CD4-positive, CD25-positive, alpha-beta regulatory T cell (primary cell): ENCODE measurements around the gene CLDN20. TPM values are rescaled to one million over a fixed set of nuclear protein-coding genes. Genes with fewer than 3 reads are reported as not detected.
A peak's percentile ranks its signal among the peaks of the same experiment; 100 is the strongest.

Source experiments
- ATAC-seq, 2 donors: fragments of 150-1000 bp; cut with Tn5 transposase; one replicate each; pipeline ENCODE4 v1.10.0; 2021; ENCODE audit warnings: low read depth in 2 of 2, moderate number of reproducible peaks in 2 of 2, moderate library complexity in 1 of 2
- DNase-seq, 3 donors: peaks; one replicate each; pipeline versions ENCODE4 v3.0.0 to v3.0.0-alpha.2; 2012 to 2022; ENCODE audit warnings: mixed read lengths in 1 of 3
- H3K27ac ChIP-seq: one replicate; pipeline ENCODE4 v1.7.0; 2013; ENCODE audit warnings: mild to moderate bottlenecking, low read length; ENCODE audit not compliant: insufficient read depth, poor library complexity, severe bottlenecking
- H3K27me3 ChIP-seq: one replicate; pipeline ENCODE4 v1.7.0; 2013; ENCODE audit warnings: low read length; ENCODE audit not compliant: control insufficient read depth, insufficient read depth
- H3K36me3 ChIP-seq: one replicate; pipeline ENCODE4 v1.7.0; 2013; ENCODE audit warnings: mild to moderate bottlenecking, low read length, moderate library complexity; ENCODE audit not compliant: control insufficient read depth, insufficient read depth
- H3K4me1 ChIP-seq: 2 replicates; pipeline ENCODE4 v1.7.0; 2013; ENCODE audit warnings: mild to moderate bottlenecking, low read length; ENCODE audit not compliant: insufficient read depth, control insufficient read depth, poor library complexity, severe bottlenecking
- H3K4me3 ChIP-seq: one replicate; pipeline ENCODE4 v1.7.0; 2013; ENCODE audit warnings: low read depth, mild to moderate bottlenecking, low read length, moderate library complexity
- H3K9me3 ChIP-seq, 2 experiments: 1 replicate in 1 of 2; 2 replicates in 1 of 2; pipeline ENCODE4 v1.7.0; 2013; ENCODE audit warnings: low read length in 2 of 2, mild to moderate bottlenecking in 1 of 2, moderate library complexity in 1 of 2; ENCODE audit not compliant: control insufficient read depth in 2 of 2
- H3K27ac Mint-ChIP-seq, 3 donors: one replicate each; pipeline ENCODE4 v1.8.0; 2020 to 2022; ENCODE audit warnings: mild to moderate bottlenecking in 3 of 3, mixed read lengths in 3 of 3, moderate library complexity in 2 of 3
- H3K27me3 Mint-ChIP-seq: one replicate; pipeline ENCODE4 v1.8.0; 2022; ENCODE audit warnings: mild to moderate bottlenecking, mixed read lengths
- H3K36me3 Mint-ChIP-seq: one replicate; pipeline ENCODE4 v1.8.0; 2020; ENCODE audit warnings: mixed read lengths
- H3K4me1 Mint-ChIP-seq, 4 donors: one replicate each; pipeline ENCODE4 v1.8.0; 2020 to 2022; ENCODE audit warnings: mixed read lengths in 4 of 4, mild to moderate bottlenecking in 1 of 4
- H3K4me3 Mint-ChIP-seq, 4 donors: one replicate each; pipeline ENCODE4 v1.8.0; 2020 to 2022; ENCODE audit warnings: mild to moderate bottlenecking in 4 of 4, mixed read lengths in 4 of 4, moderate library complexity in 3 of 4
- H3K9me3 Mint-ChIP-seq, 7 donors: one replicate each; pipeline ENCODE4 v1.8.0; 2020 to 2022; ENCODE audit warnings: mixed read lengths in 7 of 7, mild to moderate bottlenecking in 3 of 7, moderate library complexity in 2 of 7
- polyA plus RNA-seq, 4 donors: library from polyadenylated mRNA; unstranded; fragments of 300-500 nt; fragmentation: Illumina TruSeq; gene quantifications; one replicate each; pipeline ENCODE4 v1.2.3, GENCODE V29; 2021
- total RNA-seq: library from RNA; stranded (reverse); gene quantifications from one replicate; pipeline ENCODE4 v1.2.3, GENCODE V29; 2022

Gene CLDN20
- total and polyA plus RNA-seq, 5 donors from 2014 or later: not detected

DNA sequence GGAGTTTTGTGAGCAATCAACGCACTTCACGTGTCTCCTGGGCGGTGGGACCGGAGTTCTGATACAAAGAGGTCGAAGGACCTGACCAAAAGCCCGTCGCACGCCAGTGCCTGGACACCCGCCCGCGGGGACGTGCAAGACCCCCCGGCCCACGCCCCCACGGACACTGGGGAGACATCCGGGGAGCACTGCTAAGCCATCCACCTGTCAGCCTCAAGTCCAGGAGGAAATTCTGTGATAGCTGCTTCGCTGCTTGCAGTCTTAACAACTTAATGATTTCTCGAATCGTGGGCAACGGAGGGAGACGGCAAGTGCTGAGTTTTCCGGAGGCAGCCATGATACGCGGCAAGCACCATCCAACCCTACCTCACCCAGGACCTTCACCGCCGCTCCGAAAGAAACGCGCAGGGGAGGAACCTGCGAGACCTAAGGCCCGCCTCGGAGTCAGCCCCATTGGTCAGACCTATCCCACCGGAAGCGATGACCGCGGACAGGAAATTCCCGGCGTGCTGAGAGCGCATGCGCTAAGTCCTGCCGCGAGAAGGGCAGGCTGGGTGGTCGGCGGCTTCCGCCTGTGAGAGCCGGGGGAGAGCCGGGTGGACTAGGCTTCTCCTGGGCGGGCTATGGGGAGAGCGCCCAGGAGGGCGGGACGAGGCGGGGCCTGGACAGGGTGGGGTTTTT lies 50.4 kb downstream of the CLDN20 start, which contains the start of gene TFB1M:
Gene TFB1M (minus strand): TSS at position 393 of the 681 bp plus-strand sequence. CDS start 56 bp downstream, at position 337.
- H3K27me3 Mint-ChIP-seq: no peaks in the 10 kb centered on the region
- H3K4me1 ChIP-seq: peaks cover 24% of the 10 kb centered on the region
- peaks cover 13% of the 10 kb centered on the region for H3K36me3 ChIP-seq
- H3K4me3 Mint-ChIP-seq: peak within 1 kb of the TSS; percentile 90 to 98 (median 96)
- ATAC-seq (peak; percentile 88 to 93), DNase-seq (peak; percentile 96 to 99 (median 97))
- no peaks in the 10 kb centered on the region for H3K9me3 Mint-ChIP-seq
- peak within 1 kb of the TSS; percentile 97 for H3K4me3 ChIP-seq
- no peaks in the 10 kb centered on the region for H3K9me3 ChIP-seq
- peaks cover 31 to 51% (median 41%) of the 10 kb centered on the region in 4 donors for H3K4me1 Mint-ChIP-seq
- H3K27ac Mint-ChIP-seq: peak within 1 kb of the TSS; percentile 96 to 99 (median 97)
- H3K36me3 Mint-ChIP-seq: peaks cover 7% of the 10 kb centered on the region
- H3K27ac ChIP-seq: peak within 1 kb of the TSS; percentile 94
- H3K27me3 ChIP-seq: no peaks in the 10 kb centered on the region

DNA sequence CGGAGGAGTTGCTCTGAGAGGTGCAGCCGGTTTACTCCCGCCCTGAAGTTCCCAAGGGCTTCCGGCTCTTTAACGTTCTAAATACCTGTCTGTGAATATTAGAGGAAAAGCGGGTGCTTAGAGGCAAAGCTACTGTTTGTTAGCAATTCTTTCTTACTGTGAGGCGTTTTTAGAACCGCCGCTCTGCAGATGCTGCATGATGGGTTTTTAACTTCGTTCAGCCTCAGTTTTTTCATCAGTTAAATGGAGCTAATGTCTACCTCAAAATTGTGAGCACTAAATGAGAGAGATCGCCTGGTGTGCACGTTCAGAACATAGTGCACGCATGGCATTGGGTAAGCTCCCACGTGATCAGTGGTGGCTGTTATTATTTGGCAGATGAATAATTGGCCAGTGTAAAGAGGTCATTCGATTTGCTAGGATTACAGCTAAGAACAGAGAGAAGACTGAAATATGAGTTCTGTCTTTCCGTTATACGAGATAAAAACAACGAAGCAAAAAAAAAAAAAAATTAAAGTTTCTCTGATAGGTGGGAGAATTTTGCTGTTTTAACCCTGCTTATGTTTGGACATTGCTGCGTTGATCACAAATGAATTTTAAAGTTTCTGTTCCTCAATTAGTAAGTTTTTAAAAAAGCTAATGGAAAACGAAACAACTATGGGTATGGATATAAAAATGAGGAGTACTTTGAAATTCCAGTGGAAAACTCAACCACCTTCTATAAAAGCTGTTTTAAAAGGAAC lies 51.1 kb downstream of the CLDN20 start:
- Histone ChIP-seq H3K9me3 (no peaks in the 10 kb centered on the region), H3K4me3 (peak overlapping the region; percentile 97), H3K27me3 (no peaks in the 10 kb centered on the region), H3K27ac (peak overlapping the region; percentile 94), H3K36me3 (peaks cover 6% of the 10 kb centered on the region), H3K4me1 (peaks cover 24% of the 10 kb centered on the region)
- Mint-ChIP-seq H3K27me3 (peaks cover 4% of the 10 kb centered on the region), H3K27ac (peak overlapping the region; percentile 96 to 99 (median 97)), H3K36me3 (peaks cover 4% of the 10 kb centered on the region), H3K4me1 (peaks cover 28 to 50% (median 36%) of the 10 kb centered on the region in 4 donors), H3K9me3 (no peaks in the 10 kb centered on the region), H3K4me3 (peak overlapping the region; percentile 90 to 98 (median 96))
- DNase-seq (peak in 2 of 3 donors; percentile 28 to 88), ATAC-seq (peak; percentile 23 to 33)

DNA sequence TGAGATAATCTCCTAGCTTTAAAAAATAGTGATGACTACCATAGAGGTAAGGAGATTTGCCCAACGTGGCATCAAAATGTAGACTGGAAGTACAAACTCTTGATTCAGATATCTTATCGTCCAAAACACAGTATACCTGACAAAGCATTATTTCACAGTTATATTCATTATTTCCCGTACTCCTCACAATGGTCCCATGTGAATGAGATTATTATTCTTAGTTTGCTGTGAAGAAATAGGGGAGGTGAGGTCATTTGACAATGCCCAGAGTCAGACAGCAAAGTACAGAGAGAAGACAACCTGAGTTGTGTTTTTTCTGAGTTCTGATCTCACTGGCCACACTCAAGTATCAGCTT lies 51.7 kb downstream of the CLDN20 start:
- DNase-seq (no peak), ATAC-seq (no peak)
- Histone ChIP-seq H3K9me3 (no peaks in the 10 kb centered on the region), H3K27ac (peak overlapping the region; percentile 94), H3K4me1 (peaks cover 24% of the 10 kb centered on the region), H3K27me3 (no peaks in the 10 kb centered on the region), H3K36me3 (peaks cover under 1% of the 10 kb centered on the region), H3K4me3 (peak overlapping the region; percentile 97)
- Mint-ChIP-seq H3K27me3 (peaks cover 4% of the 10 kb centered on the region), H3K4me1 (peaks cover 25 to 45% (median 32%) of the 10 kb centered on the region in 4 donors), H3K4me3 (peak overlapping the region; percentile 90 to 98 (median 96)), H3K27ac (peak overlapping the region; percentile 96 to 99 (median 97)), H3K36me3 (peaks cover under 1% of the 10 kb centered on the region), H3K9me3 (no peaks in the 10 kb centered on the region)

DNA sequence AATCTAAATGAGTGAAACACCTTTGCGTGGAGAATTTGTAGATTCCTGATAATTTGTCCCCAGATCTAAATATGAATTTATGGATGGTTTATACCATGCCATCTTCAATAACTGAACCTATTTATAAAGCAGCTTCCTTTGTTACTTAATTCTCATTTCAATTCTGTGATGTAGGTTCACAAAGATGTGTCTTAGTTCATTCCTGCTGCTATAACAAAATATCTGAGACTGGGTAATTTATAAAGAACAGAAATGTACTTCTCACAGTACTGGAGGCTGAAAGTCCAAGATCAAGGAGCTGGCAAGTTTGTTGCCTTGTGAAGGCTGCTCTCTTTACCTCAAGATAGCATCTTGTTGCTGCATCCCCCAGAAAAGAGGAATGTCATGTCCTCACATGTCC lies 52.6 kb downstream of the CLDN20 start:
- H3K36me3 ChIP-seq: no peaks in the 10 kb centered on the region
- Mint-ChIP-seq H3K4me3 (peak overlapping the region in 1 of 4 donors; percentile 11), H3K27me3 (peaks cover 4% of the 10 kb centered on the region), H3K4me1 (peaks cover 23 to 42% (median 28%) of the 10 kb centered on the region in 4 donors), H3K9me3 (no peaks in the 10 kb centered on the region), H3K27ac (no peak overlapping the region), H3K36me3 (no peaks in the 10 kb centered on the region)
- peaks cover 4% of the 10 kb centered on the region for H3K27me3 ChIP-seq
- no peak overlapping the region for H3K4me3 ChIP-seq
- no peak overlapping the region for H3K27ac ChIP-seq
- ATAC-seq (no peak), DNase-seq (no peak)
- no peaks in the 10 kb centered on the region for H3K9me3 ChIP-seq
- peaks cover 24% of the 10 kb centered on the region for H3K4me1 ChIP-seq

DNA sequence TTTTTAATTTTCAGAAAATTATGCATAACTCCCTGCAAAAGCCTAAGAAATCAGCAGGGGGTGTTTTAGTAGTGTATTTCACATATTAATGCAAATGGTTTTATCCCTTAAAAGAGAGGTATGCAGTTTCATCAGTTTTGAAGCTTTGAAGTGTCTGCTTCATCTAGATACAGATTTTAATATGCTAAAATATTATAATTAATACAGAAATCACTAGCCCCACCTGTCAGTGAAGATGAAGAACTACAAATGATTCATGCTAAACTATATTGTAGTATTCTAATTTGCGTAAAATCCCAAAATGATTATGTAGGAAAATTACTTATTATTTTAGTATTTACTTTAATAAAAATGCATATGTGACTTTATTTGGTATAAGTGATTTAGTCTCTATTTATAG lies 53.4 kb downstream of the CLDN20 start:
- ATAC-seq (no peak), DNase-seq (no peak)
- Histone ChIP-seq H3K4me3 (no peak overlapping the region), H3K9me3 (no peaks in the 10 kb centered on the region), H3K27me3 (peaks cover 6% of the 10 kb centered on the region), H3K36me3 (no peaks in the 10 kb centered on the region), H3K27ac (no peak overlapping the region), H3K4me1 (peaks cover 24% of the 10 kb centered on the region)
- Mint-ChIP-seq H3K4me1 (peaks cover 15 to 34% (median 22%) of the 10 kb centered on the region in 4 donors), H3K9me3 (peaks cover 0 to 1% (median 0%) of the 10 kb centered on the region in 7 donors), H3K27me3 (peaks cover 4% of the 10 kb centered on the region), H3K4me3 (no peak overlapping the region), H3K36me3 (no peaks in the 10 kb centered on the region), H3K27ac (no peak overlapping the region)

DNA sequence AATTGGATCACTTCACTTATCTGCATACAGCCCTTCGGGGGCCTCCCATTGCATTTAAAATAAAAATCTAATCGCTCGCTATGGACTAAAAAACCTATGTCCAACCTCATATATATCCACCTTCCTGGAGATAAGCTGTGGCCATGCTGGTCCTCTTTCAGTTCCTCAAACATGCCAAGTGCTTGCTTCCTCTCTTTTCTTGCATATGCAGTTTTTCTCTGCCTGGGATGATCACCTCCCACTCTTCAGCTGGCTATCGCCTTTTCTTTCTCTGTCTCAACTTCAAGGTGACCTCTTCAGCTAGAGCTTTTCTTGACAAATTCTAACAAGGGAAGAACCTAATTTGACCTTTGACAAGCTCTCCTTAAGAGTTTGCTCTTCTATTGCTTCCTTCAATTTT lies 56.1 kb downstream of the CLDN20 start:
- peaks cover 4% of the 10 kb centered on the region for H3K27me3 Mint-ChIP-seq
- no peak overlapping the region for H3K4me3 Mint-ChIP-seq
- DNase-seq: no peak
- Histone ChIP-seq H3K4me1 (peaks cover 8% of the 10 kb centered on the region), H3K27me3 (peaks cover 6% of the 10 kb centered on the region), H3K4me3 (no peak overlapping the region), H3K9me3 (no peaks in the 10 kb centered on the region), H3K36me3 (no peaks in the 10 kb centered on the region), H3K27ac (no peak overlapping the region)
- peak overlapping the region in 1 of 3 donors; percentile 30 for H3K27ac Mint-ChIP-seq
- H3K9me3 Mint-ChIP-seq: peaks cover 0 to 1% (median 0%) of the 10 kb centered on the region in 7 donors
- ATAC-seq: no peak
- no peaks in the 10 kb centered on the region for H3K36me3 Mint-ChIP-seq
- peaks cover 7 to 10% (median 7%) of the 10 kb centered on the region in 4 donors for H3K4me1 Mint-ChIP-seq

DNA sequence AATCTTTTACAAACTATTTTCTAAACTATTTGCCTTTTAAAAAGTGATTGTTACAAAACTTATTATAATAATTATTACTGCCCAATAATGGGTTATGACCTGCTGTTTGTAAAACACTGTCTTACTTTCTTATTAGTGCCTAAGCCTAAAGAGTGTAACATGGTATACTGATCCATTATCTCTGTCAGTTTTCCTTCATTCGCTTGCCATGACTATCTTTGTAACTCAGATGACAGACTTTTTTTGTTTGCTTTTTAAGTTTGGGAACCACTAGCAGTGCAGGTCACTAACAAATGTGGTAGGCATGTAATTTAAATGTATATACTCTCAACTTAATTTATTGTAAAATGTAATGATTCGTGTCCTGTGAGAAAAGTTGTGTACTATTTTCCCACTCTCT lies 60.4 kb downstream of the CLDN20 start:
- no peaks in the 10 kb centered on the region for H3K36me3 ChIP-seq
- DNase-seq: no peak
- peaks cover 5 to 16% (median 12%) of the 10 kb centered on the region in 4 donors for H3K4me1 Mint-ChIP-seq
- peaks cover 6% of the 10 kb centered on the region for H3K27me3 ChIP-seq
- no peak overlapping the region for H3K27ac ChIP-seq
- no peak overlapping the region for H3K27ac Mint-ChIP-seq
- H3K9me3 Mint-ChIP-seq: peaks cover 0 to 1% (median 0%) of the 10 kb centered on the region in 7 donors
- H3K4me3 ChIP-seq: no peak overlapping the region
- ATAC-seq: no peak
- H3K36me3 Mint-ChIP-seq: no peaks in the 10 kb centered on the region
- no peaks in the 10 kb centered on the region for H3K4me1 ChIP-seq
- H3K4me3 Mint-ChIP-seq: no peak overlapping the region
- H3K27me3 Mint-ChIP-seq: peaks cover 4% of the 10 kb centered on the region
- H3K9me3 ChIP-seq: no peaks in the 10 kb centered on the region
